ENCODE data around the gene GNB4. TPM values are rescaled to one million over a fixed set of nuclear protein-coding genes. Genes with fewer than 3 reads are reported as not detected.

GNB4 gene
- total RNA-seq, 1 experiment from 2014 or later, result 19.4 TPM

- no peak overlapping the region for H3K4me2 ChIP-seq
- ChIA-PET POLR2A (ENCODE audit: unreplicated experiment) (interaction anchor here (0.5 kb wide), 1 partner anchor 17 kb away, joined by 5 read pairs; no protein-coding TSS in a partner anchor), CTCF (no interaction called here)
Measured at GRCh38 chr3:179428876-179429548, 22.3 kb downstream of the GNB4 start.

GRCh38 chr3:179425075-179425474 lies 26.2 kb downstream of the GNB4 start:
- H3K4me1 ChIP-seq (replicated peaks; ENCODE audit: insufficient read depth), result no peaks in the 10 kb centered on the region
- H2AFZ ChIP-seq, result no peak overlapping the region
- no peak for TF ChIP-seq CTCF (conservative IDR thresholded peaks at IDR 0.05)
- TF ChIP-seq EZH2 (IDR thresholded peaks at IDR 0.05; ENCODE audit: low read depth), result no peak
- no peaks in the 10 kb centered on the region for H3K9me2 ChIP-seq (ENCODE audit: insufficient read depth)
- H3K79me2 ChIP-seq (ENCODE audit: low read depth), result no peaks in the 10 kb centered on the region
- H3K4me3 ChIP-seq, result no peak overlapping the region
- H3K27ac ChIP-seq, result no peak overlapping the region
- no peaks in the 10 kb centered on the region for H3K27me3 ChIP-seq (ENCODE audit: insufficient read depth, low read depth)
- no peak overlapping the region for H3K4me2 ChIP-seq
- BruUV-seq (replicated peaks), result no TSS peak
- H3K9me3 ChIP-seq (ENCODE audit: insufficient read depth, low read depth), result no peaks in the 10 kb centered on the region
- H3F3A ChIP-seq (ENCODE audit: insufficient read depth, low read depth), result no peaks in the 10 kb centered on the region
- intact Hi-C loops (cut with micrococcal nuclease; ENCODE audit: unreplicated experiment), result no loop called here
- CTCF ChIA-PET, result no interaction called here
- DNase-seq, result no peak
- H3K36me3 ChIP-seq (ENCODE audit: low read depth), result no peaks in the 10 kb centered on the region
- no peaks in the 10 kb centered on the region for H4K20me1 ChIP-seq (ENCODE audit: insufficient read depth)
- POLR2A ChIA-PET (ENCODE audit: unreplicated experiment), result no interaction called here

More at GRCh38 chr3:179428876-179429548, 22.3 kb downstream of the GNB4 start:
- DNase-seq, result no peak
- TF ChIP-seq EZH2 (IDR thresholded peaks at IDR 0.05; ENCODE audit: low read depth), result no peak
- TF ChIP-seq CTCF (conservative IDR thresholded peaks at IDR 0.05), result no peak
- Histone ChIP-seq H4K20me1 (ENCODE audit: insufficient read depth) (no peaks in the 10 kb centered on the region), H3K9me3 (ENCODE audit: insufficient read depth, low read depth) (no peaks in the 10 kb centered on the region), H3K9me2 (ENCODE audit: insufficient read depth) (no peaks in the 10 kb centered on the region), H3K27ac (no peak overlapping the region), H3K27me3 (ENCODE audit: insufficient read depth, low read depth) (no peaks in the 10 kb centered on the region), H3K4me1 (replicated peaks; ENCODE audit: insufficient read depth) (no peaks in the 10 kb centered on the region), H3K36me3 (ENCODE audit: low read depth) (no peaks in the 10 kb centered on the region), H2AFZ (no peak overlapping the region), H3F3A (ENCODE audit: insufficient read depth, low read depth) (no peaks in the 10 kb centered on the region), H3K4me3 (no peak overlapping the region), H3K79me2 (ENCODE audit: low read depth) (no peaks in the 10 kb centered on the region)
- intact Hi-C loops (cut with micrococcal nuclease; ENCODE audit: unreplicated experiment), result no loop called here
- no TSS peak for BruUV-seq (replicated peaks)

- H3K36me3 ChIP-seq (ENCODE audit: low read depth), result no peaks in the 10 kb centered on the region
- no peak overlapping the region for H3K4me2 ChIP-seq
- DNase-seq, result peak in 1 of 2 experiments; percentile 19
- no peaks in the 10 kb centered on the region for H3K4me1 ChIP-seq (replicated peaks; ENCODE audit: insufficient read depth)
- intact Hi-C loops (cut with micrococcal nuclease; ENCODE audit: unreplicated experiment), result loop anchor here (1.0 kb wide), 1 partner anchor 137 kb away; no protein-coding TSS in a partner anchor
- H4K20me1 ChIP-seq (ENCODE audit: insufficient read depth), result no peaks in the 10 kb centered on the region
- no peak overlapping the region for H3K4me3 ChIP-seq
- no peak overlapping the region for H2AFZ ChIP-seq
- H3K9me3 ChIP-seq (ENCODE audit: insufficient read depth, low read depth), result no peaks in the 10 kb centered on the region
- H3K27me3 ChIP-seq (ENCODE audit: insufficient read depth, low read depth), result no peaks in the 10 kb centered on the region
- no peaks in the 10 kb centered on the region for H3F3A ChIP-seq (ENCODE audit: insufficient read depth, low read depth)
- no peaks in the 10 kb centered on the region for H3K79me2 ChIP-seq (ENCODE audit: low read depth)
- ChIA-PET POLR2A (ENCODE audit: unreplicated experiment) (interaction anchor here (0.6 kb wide), 1 partner anchor 309 kb away, joined by 4 read pairs; no protein-coding TSS in a partner anchor), CTCF (no interaction called here)
- peak; percentile 50 for TF ChIP-seq CTCF (conservative IDR thresholded peaks at IDR 0.05)
- TF ChIP-seq EZH2 (IDR thresholded peaks at IDR 0.05; ENCODE audit: low read depth), result no peak
- no peak overlapping the region for H3K27ac ChIP-seq
- no TSS peak for BruUV-seq (replicated peaks)
- H3K9me2 ChIP-seq (ENCODE audit: insufficient read depth), result no peaks in the 10 kb centered on the region
Measured at GRCh38 chr3:179421500-179421899, 29.8 kb downstream of the GNB4 start.
